Panc1 (cell line): ENCODE data around the gene PSMA4. TPM values are rescaled to one million over a fixed set of nuclear protein-coding genes. Genes with fewer than 3 reads are reported as not detected.
A peak's percentile ranks its signal among the peaks of the same experiment; 100 is the strongest.

Source experiments
- ATAC-seq: fragments of 200-7000 bp; cut with Tn5 transposase; 2 replicates; pipeline ENCODE4 v1.9.1; 2020; ENCODE audit warnings: mild to moderate bottlenecking, moderate library complexity
- Bru-seq: library from RNA; stranded (reverse); fragments of 400-500 nt; gene quantifications from one replicate; lab custom pipeline; 2021; lab: Mats Ljungman, UMichigan
- BruChase-seq, 2 experiments: library from RNA; stranded (reverse); fragments of 400-500 nt; gene quantifications; one replicate each; lab custom pipeline; 2021; lab: Mats Ljungman, UMichigan
- BruUV-seq: library from RNA; stranded (reverse); fragments of 400-500 nt; replicated peaks from 2 replicates; lab custom pipeline; 2021; lab: Mats Ljungman, UMichigan
- CTCF ChIA-PET: fragments of 300-600 bp; sonication (Branson Sonifier 250); formaldehyde crosslinking; loops from one replicate; lab custom pipeline; 2022; ENCODE audit warnings: antibody characterized with exemption; lab: Charles Lee
- POLR2A ChIA-PET: fragments of 300-600 bp; sonication (Branson Sonifier 250); formaldehyde crosslinking; loops from one replicate; lab custom pipeline; 2022; ENCODE audit warnings: antibody characterized with exemption; lab: Charles Lee
- DNase-seq: peaks from one replicate; pipeline ENCODE4 v3.0.0-alpha.2; 2010; ENCODE audit warnings: low read depth, low spot score
- H3K27ac ChIP-seq: 2 replicates; pipeline ENCODE4 v1.5.1; 2011; ENCODE audit warnings: mild to moderate bottlenecking, low read length, inconsistent platforms
- H3K27me3 ChIP-seq: fragments of 200-500 bp; sonication (Bioruptor generic); 2 replicates; pipeline ENCODE4 v1.6.0; 2014; ENCODE audit warnings: low read length, inconsistent platforms; ENCODE audit not compliant: control insufficient read depth, insufficient read depth
- H3K36me3 ChIP-seq: fragments of 200-500 bp; sonication (Bioruptor generic); 2 replicates; pipeline ENCODE4 v1.5.1; 2014; ENCODE audit warnings: inconsistent platforms, mild to moderate bottlenecking, low read length, moderate library complexity; ENCODE audit not compliant: control insufficient read depth, insufficient read depth
- H3K4me1 ChIP-seq: 2 replicates; pipeline ENCODE4 v1.5.1; 2011; ENCODE audit warnings: inconsistent platforms, mild to moderate bottlenecking, low read length, moderate library complexity; ENCODE audit not compliant: control insufficient read depth, insufficient read depth
- H3K4me3 ChIP-seq, 2 experiments: 2 replicates each; pipeline ENCODE4 v1.5.1; 2011 to 2012; ENCODE audit warnings: low read depth in 2 of 2, low read length in 2 of 2, mild to moderate bottlenecking in 2 of 2, inconsistent platforms in 1 of 2, moderate library complexity in 1 of 2
- H3K9me3 ChIP-seq: fragments of 200-500 bp; sonication (Bioruptor generic); 2 replicates; pipeline ENCODE4 v1.5.1; 2014; ENCODE audit warnings: low read depth, mild to moderate bottlenecking, inconsistent platforms, low read length, moderate library complexity; ENCODE audit not compliant: control insufficient read depth, insufficient read depth
- CTCF ChIP-seq: fragments of 450-650 bp; IDR thresholded peaks from 2 replicates; pipeline ENCODE4 v1.5.1; 2017; ENCODE audit warnings: mild to moderate bottlenecking
- POLR2AphosphoS5 ChIP-seq: IDR thresholded peaks from 2 replicates; pipeline ENCODE4 v1.6.1; 2012; ENCODE audit warnings: mild to moderate bottlenecking, low read depth, low read length, moderate library complexity
- REST ChIP-seq, 2 experiments: IDR thresholded peaks; 2 replicates each; pipeline ENCODE4 v1.6.1; 2011 to 2012; ENCODE audit warnings: low read depth in 2 of 2, control low read depth in 1 of 2, low read length in 1 of 2, mild to moderate bottlenecking in 1 of 2, moderate library complexity in 1 of 2; ENCODE audit not compliant: insufficient read depth in 1 of 2
- SIN3A ChIP-seq: IDR thresholded peaks from 2 replicates; pipeline ENCODE4 v1.6.1; 2012; ENCODE audit warnings: low read depth, mild to moderate bottlenecking, low read length, moderate library complexity, borderline replicate concordance; ENCODE audit not compliant: insufficient read depth
- TCF7L2 ChIP-seq: IDR thresholded peaks from 2 replicates; pipeline ENCODE4 v1.6.1; 2011; ENCODE audit warnings: mild to moderate bottlenecking, low read depth, low read length, inconsistent platforms
- in situ Hi-C: cut with HindIII; loops from 2 replicates; pipeline ENCODE4 v1.10.0; 2016; ENCODE audit warnings: low sequenced_read_pairs, low pct_unique_long_range_greater_than_20kb
- intact Hi-C: fragments of 100-400 bp; cut with micrococcal nuclease; formaldehyde crosslinking; loops from one replicate; pipeline ENCODE4 v1.10.0; 2022; ENCODE audit not compliant: unreplicated experiment
- long read RNA-seq: library from polyadenylated mRNA; unstranded; transcript quantifications from one replicate; pipeline ENCODE4 v2.0.0, GENCODE V29; 2021; ENCODE audit not compliant: unreplicated experiment
- polyA plus RNA-seq: library from polyadenylated mRNA; unstranded; fragments of >200 nt; gene quantifications from one replicate; pipeline ENCODE4 v1.2.1, GENCODE V29; 2012; ENCODE audit warnings: missing spikeins; ENCODE audit not compliant: insufficient read length
- total RNA-seq: library from RNA; stranded (reverse); gene quantifications from one replicate; pipeline ENCODE4 v1.2.1, GENCODE V29; 2021; ENCODE audit not compliant: unreplicated experiment

PSMA4 gene
- total RNA-seq (303 TPM), Bru-seq, nascent RNA (percentile 95 among the genes with signal in this experiment), BruChase-seq, experiment 1, labeled RNA remaining after a 2-hour chase (percentile 94 among the genes with signal in this experiment), BruChase-seq, experiment 2, labeled RNA remaining after a 6-hour chase (percentile 98 among the genes with signal in this experiment)
- polyA plus RNA-seq = 139 TPM
- long read RNA-seq, full-length matches to known transcripts = 147 of 339 reads
- long read RNA-seq, partial matches to known transcripts = 157 of 339 reads
- long read RNA-seq, other reads (novel, unspliced or antisense) = 35 of 339 reads

- ChIA-PET CTCF (no interaction called here), POLR2A (interaction anchor here (0.7 kb wide), 2 partner anchors 25 to 33 kb away, joined by 3 to 5 read pairs; partner anchors contain the start of genes CHRNA5 and HYKK)
- peak within 1 kb of the TSS; percentile 82 for H3K27ac ChIP-seq
- intact Hi-C loops (no loop called here), in situ Hi-C loops (no loop called here)
- no peaks in the 10 kb centered on the region for H3K9me3 ChIP-seq
- peaks cover 17% of the 10 kb centered on the region for H3K4me1 ChIP-seq
- no TSS peak for BruUV-seq
- H3K36me3 ChIP-seq = peaks cover 30% of the 10 kb centered on the region
- no peaks in the 10 kb centered on the region for H3K27me3 ChIP-seq
- peak within 1 kb of the TSS; percentile 74 to 96 for H3K4me3 ChIP-seq
- peak; percentile 55 for DNase-seq
- ATAC-seq = peak; percentile 96
- no peak for TF ChIP-seq CTCF
- peak; percentile 99 for TF ChIP-seq POLR2AphosphoS5
- TF ChIP-seq SIN3A = peak; percentile 53; the same call in 1 of the 2 replicates
Measured at GRCh38 chr15:78540141-78540870, at the start of gene PSMA4. Gene PSMA4, plus strand, starts transcription at chr15:78540444. Its CDS starts 1,484 bp downstream, at chr15:78541928.

GRCh38 chr15:78492872-78493271, 47.4 kb upstream of the PSMA4 start:
- intact Hi-C loops = no loop called here
- ChIA-PET POLR2A (no interaction called here), CTCF (no interaction called here)
- H3K36me3 ChIP-seq = peaks cover 63% of the 10 kb centered on the region
- H3K27ac ChIP-seq = no peak overlapping the region
- no peak for TF ChIP-seq SIN3A
- H3K27me3 ChIP-seq = no peaks in the 10 kb centered on the region
- in situ Hi-C loops = no loop called here
- no peak overlapping the region for H3K4me3 ChIP-seq
- ATAC-seq (no peak), DNase-seq (no peak)
- BruUV-seq = no TSS peak
- no peaks in the 10 kb centered on the region for H3K4me1 ChIP-seq
- H3K9me3 ChIP-seq = no peaks in the 10 kb centered on the region

GRCh38 chr15:78501857-78502256, 38.4 kb upstream of the PSMA4 start:
- ChIA-PET CTCF (no interaction called here), POLR2A (no interaction called here)
- no peak overlapping the region for H3K27ac ChIP-seq
- H3K27me3 ChIP-seq = no peaks in the 10 kb centered on the region
- peaks cover 32% of the 10 kb centered on the region for H3K36me3 ChIP-seq
- H3K4me1 ChIP-seq = 0 out of 2 replicates have a peak, but pooled peaks cover 2% of the 10 kb centered on the region
- H3K9me3 ChIP-seq = no peaks in the 10 kb centered on the region
- BruUV-seq = no TSS peak
- in situ Hi-C loops = no loop called here
- intact Hi-C loops = no loop called here
- ATAC-seq (no peak), DNase-seq (no peak)
- no peak overlapping the region for H3K4me3 ChIP-seq
- TF ChIP-seq POLR2AphosphoS5 (no peak), CTCF (no peak), TCF7L2 (no peak), REST (IDR thresholded peaks at IDR 0.05; ENCODE audit: insufficient read depth in 1 of 2, low read depth in 2 of 2, low read length in 1 of 2) (no peak), SIN3A (no peak)
